Smooth muscle cell (in vitro differentiated cells): ENCODE data around the gene HESX1. TPM values are rescaled to one million over a fixed set of nuclear protein-coding genes. Genes with fewer than 3 reads are reported as not detected.

Experiments
- DNase-seq: peaks from one replicate; lab custom pipeline; 2025; ENCODE audit not compliant: unreplicated experiment; lab: John Stamatoyannopoulos, UW
- H2AFZ ChIP-seq: fragments of 200-600 bp; sonication (generic); 2 replicates; pipeline ENCODE4 v1.6.0; 2016; ENCODE audit warnings: antibody characterized with exemption, low read depth, mild to moderate bottlenecking
- H3F3A ChIP-seq: fragments of 200-600 bp; sonication (generic); 2 replicates; pipeline ENCODE4 v1.6.0; 2017; ENCODE audit warnings: antibody characterized with exemption, low read depth
- H3K27ac ChIP-seq: fragments of 200-600 bp; sonication (generic); 2 replicates; pipeline ENCODE4 v1.5.1; 2016; ENCODE audit warnings: low read depth, mild to moderate bottlenecking
- H3K27me3 ChIP-seq: fragments of 200-600 bp; sonication (generic); 2 replicates; pipeline ENCODE4 v1.6.1; 2016; ENCODE audit warnings: low read depth, mild to moderate bottlenecking
- H3K36me3 ChIP-seq: fragments of 200-600 bp; sonication (generic); 2 replicates; pipeline ENCODE4 v1.5.1; 2016; ENCODE audit warnings: low read depth
- H3K4me1 ChIP-seq: fragments of 200-600 bp; sonication (generic); 2 replicates; pipeline ENCODE4 v1.5.1; 2016; ENCODE audit warnings: low read depth
- H3K4me2 ChIP-seq: fragments of 200-600 bp; sonication (generic); 2 replicates; pipeline ENCODE4 v1.6.0; 2016; ENCODE audit warnings: mild to moderate bottlenecking
- H3K4me3 ChIP-seq: fragments of 200-600 bp; sonication (generic); 2 replicates; pipeline ENCODE4 v1.5.1; 2016; ENCODE audit warnings: mild to moderate bottlenecking
- H3K79me2 ChIP-seq: fragments of 200-600 bp; sonication (generic); 2 replicates; pipeline ENCODE4 v1.6.0; 2016; ENCODE audit warnings: low read depth, mild to moderate bottlenecking
- H3K9ac ChIP-seq: fragments of 200-600 bp; sonication (generic); 2 replicates; pipeline ENCODE4 v1.6.0; 2016; ENCODE audit warnings: low read depth
- H3K9me3 ChIP-seq: fragments of 200-600 bp; sonication (generic); replicated peaks from 2 replicates; pipeline ENCODE4 v1.5.1; 2016; ENCODE audit warnings: low read depth
- H4K20me1 ChIP-seq: fragments of 200-600 bp; sonication (generic); 2 replicates; pipeline ENCODE4 v1.6.0; 2016; ENCODE audit warnings: low read depth
- WGBS: methylation state at CpG from one replicate; pipeline ENCODE4 v1.1.7; 2016; ENCODE audit warnings: low lambda C conversion rate; 5-methylcytosine and 5-hydroxymethylcytosine counted together
- polyA plus RNA-seq: library from polyadenylated mRNA; unstranded; fragments of >200 nt; fragmentation: Nextera tagmentation; extraction: Ambion mirVana; gene quantifications from 2 replicates; pipeline ENCODE4 v1.2.1, GENCODE V29; 2016
- total RNA-seq: library from RNA; depleted of rRNA; stranded (reverse); fragments of >200 nt; gene quantifications from 2 replicates; pipeline ENCODE4 v1.2.3, GENCODE V29; 2014
- TF ChIP-seq, protein P1 (sequence below): fragments of 200-600 bp; sonication (generic); IDR thresholded peaks from 2 replicates; pipeline ENCODE4 v1.5.1; 2017; ENCODE audit warnings: borderline replicate concordance, mild to moderate bottlenecking, antibody characterized with exemption; ENCODE audit not compliant: insufficient read depth, poor library complexity, severe bottlenecking

HESX1 gene
- total and polyA plus RNA-seq, 2 experiments from 2014 or later, result 2.1 TPM; not detected in 1

GRCh38 chr3:57157545-57157944 lies 42.2 kb downstream of the HESX1 start:
- Histone ChIP-seq H3K36me3 (no peaks in the 10 kb centered on the region), H3K9ac (no peak overlapping the region), H3F3A (no peaks in the 10 kb centered on the region), H3K9me3 (no peaks in the 10 kb centered on the region), H2AFZ (no peak overlapping the region), H3K4me2 (no peak overlapping the region), H3K27ac (no peak overlapping the region), H3K4me1 (peaks cover 63% of the 10 kb centered on the region), H3K79me2 (no peaks in the 10 kb centered on the region), H4K20me1 (no peaks in the 10 kb centered on the region), H3K4me3 (no peak overlapping the region), H3K27me3 (peaks cover 1% of the 10 kb centered on the region)
- WGBS, result 65% methylated on average over 10 of the region's 10 CpGs
- TF ChIP-seq, protein P1, sequence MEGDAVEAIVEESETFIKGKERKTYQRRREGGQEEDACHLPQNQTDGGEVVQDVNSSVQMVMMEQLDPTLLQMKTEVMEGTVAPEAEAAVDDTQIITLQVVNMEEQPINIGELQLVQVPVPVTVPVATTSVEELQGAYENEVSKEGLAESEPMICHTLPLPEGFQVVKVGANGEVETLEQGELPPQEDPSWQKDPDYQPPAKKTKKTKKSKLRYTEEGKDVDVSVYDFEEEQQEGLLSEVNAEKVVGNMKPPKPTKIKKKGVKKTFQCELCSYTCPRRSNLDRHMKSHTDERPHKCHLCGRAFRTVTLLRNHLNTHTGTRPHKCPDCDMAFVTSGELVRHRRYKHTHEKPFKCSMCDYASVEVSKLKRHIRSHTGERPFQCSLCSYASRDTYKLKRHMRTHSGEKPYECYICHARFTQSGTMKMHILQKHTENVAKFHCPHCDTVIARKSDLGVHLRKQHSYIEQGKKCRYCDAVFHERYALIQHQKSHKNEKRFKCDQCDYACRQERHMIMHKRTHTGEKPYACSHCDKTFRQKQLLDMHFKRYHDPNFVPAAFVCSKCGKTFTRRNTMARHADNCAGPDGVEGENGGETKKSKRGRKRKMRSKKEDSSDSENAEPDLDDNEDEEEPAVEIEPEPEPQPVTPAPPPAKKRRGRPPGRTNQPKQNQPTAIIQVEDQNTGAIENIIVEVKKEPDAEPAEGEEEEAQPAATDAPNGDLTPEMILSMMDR, result no peak
- no peak for DNase-seq

DNA sequence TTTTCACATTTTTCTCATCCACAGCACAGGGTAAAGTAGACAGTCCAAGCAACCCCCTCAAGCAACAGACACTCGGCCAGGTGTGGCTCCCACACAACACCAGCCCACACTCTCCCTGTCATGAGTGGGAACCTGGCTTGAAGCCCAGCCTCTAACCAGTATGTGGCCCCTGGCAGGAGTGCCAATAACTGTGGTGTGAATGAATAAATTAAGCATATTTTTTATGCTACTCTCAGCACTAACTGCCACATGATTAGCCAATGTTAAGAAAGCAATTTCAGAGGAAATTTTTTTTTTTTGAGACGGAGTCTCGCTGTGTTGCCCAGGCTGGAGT lies 44.5 kb downstream of the HESX1 start:
- Histone ChIP-seq H3K79me2 (no peaks in the 10 kb centered on the region), H3K4me3 (no peak overlapping the region), H3K9me3 (no peaks in the 10 kb centered on the region), H2AFZ (no peak overlapping the region), H3K36me3 (no peaks in the 10 kb centered on the region), H3K4me2 (no peak overlapping the region), H3K4me1 (peaks cover 68% of the 10 kb centered on the region), H4K20me1 (no peaks in the 10 kb centered on the region), H3F3A (no peaks in the 10 kb centered on the region), H3K27ac (no peak overlapping the region), H3K27me3 (no peaks in the 10 kb centered on the region), H3K9ac (no peak overlapping the region)
- no peak for DNase-seq
- TF ChIP-seq, protein P1, result no peak
- WGBS, result 93% methylated on average over 3 of the region's 3 CpGs

- no peak overlapping the region for H3K27ac ChIP-seq
- no peaks in the 10 kb centered on the region for H3K9me3 ChIP-seq
- H3K36me3 ChIP-seq, result no peaks in the 10 kb centered on the region
- TF ChIP-seq, protein P1, result no peak
- no peaks in the 10 kb centered on the region for H3K27me3 ChIP-seq
- no peak overlapping the region for H2AFZ ChIP-seq
- no peak overlapping the region for H3K9ac ChIP-seq
- H3K4me1 ChIP-seq, result peaks cover 68% of the 10 kb centered on the region
- no peak for DNase-seq
- no peaks in the 10 kb centered on the region for H3F3A ChIP-seq
- no peaks in the 10 kb centered on the region for H3K79me2 ChIP-seq
- 89% methylated on average over 15 of the region's 15 CpGs for WGBS
- no peaks in the 10 kb centered on the region for H4K20me1 ChIP-seq
- H3K4me3 ChIP-seq, result no peak overlapping the region
- H3K4me2 ChIP-seq, result no peak overlapping the region
Measured at GRCh38 chr3:57154470-57155309, 45.1 kb downstream of the HESX1 start.
